GM04504 (cell line): ENCODE results near the gene SKAP1.

Experiments
- DNase-seq: peaks from one replicate; pipeline ENCODE4 v3.0.0-alpha.2; 2012; ENCODE audit warnings: low read depth

The SKAP1 gene

DNA sequence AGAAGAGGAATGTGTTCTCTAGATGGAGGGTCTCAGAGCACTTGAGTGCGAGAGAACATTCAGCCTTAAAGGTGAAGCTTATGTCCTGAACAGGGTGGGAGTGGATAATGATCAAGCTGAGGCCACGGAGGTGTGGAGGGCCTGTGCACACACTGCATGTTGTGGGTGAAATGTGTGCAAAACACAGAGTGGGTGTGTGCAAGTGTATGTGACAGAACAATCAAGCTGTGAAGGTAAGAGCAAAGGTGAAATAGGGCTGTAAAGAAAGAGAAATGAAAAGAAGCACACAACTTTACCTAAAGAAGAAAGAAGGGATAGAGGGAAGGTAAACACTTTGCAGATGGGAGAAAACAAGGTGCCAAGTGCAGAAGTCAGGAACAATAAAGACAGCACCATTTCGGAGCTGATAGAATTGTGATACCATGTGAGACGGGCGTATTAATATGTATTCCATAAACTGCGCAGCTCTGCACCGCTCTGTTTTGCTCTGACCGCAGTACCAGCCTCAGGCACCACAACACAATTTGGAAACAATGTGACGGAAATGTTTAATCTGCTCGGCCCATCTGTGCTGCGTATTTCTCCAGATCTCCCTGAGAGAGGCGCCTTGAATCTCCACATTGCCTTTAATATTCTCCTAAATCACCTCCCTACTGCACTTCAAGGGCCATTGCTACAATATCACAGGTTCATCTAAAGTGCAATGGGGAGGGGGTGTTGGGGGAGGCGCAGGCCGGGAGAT is 281.8 kb downstream of the SKAP1 start:
- no peak for DNase-seq

DNA sequence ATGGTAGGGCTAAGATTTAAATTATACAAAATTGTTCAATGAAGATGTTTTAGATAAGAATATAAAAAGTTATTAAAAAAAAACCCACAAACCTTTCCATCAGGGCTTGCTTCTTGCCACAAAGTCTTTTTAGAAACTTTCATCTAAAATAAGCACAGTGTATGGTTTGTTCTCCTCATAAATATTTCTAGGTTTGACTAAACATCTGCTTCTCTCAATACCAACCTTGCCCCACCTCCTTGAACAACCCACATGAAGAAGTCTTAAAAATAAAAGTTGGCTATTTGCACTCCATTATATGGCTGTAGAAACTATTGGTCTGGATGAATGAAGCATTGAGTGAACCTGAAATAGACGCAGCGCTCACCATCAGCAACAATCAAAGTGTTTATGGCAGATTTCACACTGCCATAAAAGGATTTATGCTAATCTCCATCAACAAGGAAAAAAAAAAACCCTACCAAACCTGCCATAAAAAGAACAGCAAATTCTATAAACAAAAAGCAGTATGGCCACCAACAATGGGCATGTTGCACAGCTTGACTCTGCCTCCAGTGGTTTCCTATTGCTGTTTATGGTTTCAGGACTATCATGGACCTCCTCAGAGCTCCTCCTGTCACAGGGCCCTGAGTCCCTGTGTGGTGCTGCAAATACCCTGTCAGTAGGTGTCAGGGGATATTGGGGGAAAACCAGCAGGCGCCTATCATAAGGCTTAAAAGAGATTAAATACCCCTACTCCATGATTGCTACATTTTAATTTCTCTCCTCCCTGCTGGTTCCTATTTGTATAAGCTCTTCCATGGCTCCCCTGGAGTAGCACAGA is 284.8 kb downstream of the SKAP1 start:
- DNase-seq = no peak

GRCh38 chr17:48144231-48144630 is 285.8 kb downstream of the SKAP1 start:
- no peak for DNase-seq

GRCh38 chr17:48143629-48144028 is 286.4 kb downstream of the SKAP1 start:
- no peak for DNase-seq

GRCh38 chr17:48139944-48140343 is 290.1 kb downstream of the SKAP1 start:
- DNase-seq = no peak

GRCh38 chr17:48137656-48138055 is 292.4 kb downstream of the SKAP1 start:
- no peak for DNase-seq

- DNase-seq = no peak
These were observed 295.0 kb downstream of the SKAP1 start for GRCh38 chr17:48134912-48135480.

DNA sequence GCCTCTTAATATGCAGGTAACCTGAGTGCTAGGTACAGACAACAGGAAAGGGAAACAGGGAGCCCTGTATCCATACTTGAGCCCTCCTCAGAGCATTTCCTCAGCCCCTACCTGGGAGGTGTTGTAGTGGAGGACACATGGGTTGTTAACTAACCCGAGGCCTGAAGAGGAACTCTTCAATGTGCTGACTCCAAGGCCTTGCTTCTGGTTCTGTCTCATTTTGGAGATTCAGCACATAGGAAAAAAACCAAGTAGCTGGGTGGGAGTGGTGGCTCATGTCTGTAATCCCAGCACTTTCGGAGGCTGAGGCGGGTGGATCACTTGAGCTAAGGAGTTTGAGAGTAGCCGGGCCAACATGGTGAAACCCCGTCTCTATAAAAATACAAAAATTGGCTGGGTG is 297.6 kb downstream of the SKAP1 start:
- DNase-seq = no peak

DNA sequence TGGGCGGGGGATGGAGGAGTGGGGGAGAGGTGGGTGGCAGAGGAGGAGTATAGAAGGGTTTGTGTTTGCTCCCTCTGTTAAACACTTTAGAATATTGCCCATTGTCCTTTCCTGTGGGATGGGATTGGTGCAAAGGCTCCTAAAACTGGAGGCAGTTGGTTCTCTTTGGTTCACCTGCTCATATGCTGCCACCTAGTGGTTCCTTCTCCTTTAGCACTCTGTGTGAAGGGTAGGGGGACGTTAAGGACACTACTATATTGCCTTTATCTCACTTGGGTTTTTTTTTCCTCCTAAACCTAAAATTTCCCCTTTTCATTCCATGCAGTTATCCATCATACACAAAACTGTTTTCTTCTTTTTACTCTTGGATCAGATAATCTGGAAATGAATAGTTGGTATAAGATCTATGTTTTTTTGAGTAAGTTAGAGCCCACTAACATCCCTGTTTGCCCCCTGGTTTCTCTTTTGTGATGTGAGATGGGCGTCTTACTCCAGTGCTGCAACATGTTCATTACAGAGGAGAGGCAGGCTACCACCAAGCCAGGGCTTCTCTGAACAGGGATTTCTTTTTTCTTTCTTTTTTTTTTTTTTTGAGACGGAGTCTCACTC is 298.7 kb downstream of the SKAP1 start:
- peak; percentile 41 for DNase-seq

- no peak for DNase-seq
These were observed 300.0 kb downstream of the SKAP1 start for GRCh38 chr17:48129981-48130380.

DNA sequence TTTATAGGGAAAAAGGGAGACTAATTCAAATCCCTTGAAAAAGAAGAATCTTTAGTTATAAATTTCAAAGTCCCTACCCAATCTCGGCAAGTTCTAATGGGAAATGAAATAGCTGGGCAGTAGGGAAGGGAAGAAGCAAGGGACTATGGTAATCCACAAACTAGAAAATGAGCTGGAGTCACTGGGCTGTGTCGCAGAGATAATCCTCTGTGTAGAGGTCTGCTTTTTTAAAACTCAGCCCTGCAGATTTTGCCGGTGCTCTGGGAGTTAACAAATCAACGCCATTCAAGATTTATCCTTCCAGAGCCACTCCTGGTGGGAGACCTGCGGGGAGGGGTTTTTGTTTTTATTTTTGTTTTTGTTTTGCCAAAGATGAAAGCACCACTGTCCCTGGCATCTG is 301.6 kb downstream of the SKAP1 start:
- DNase-seq = no peak

GRCh38 chr17:48127371-48128051 is 302.5 kb downstream of the SKAP1 start:
- no peak for DNase-seq

DNA sequence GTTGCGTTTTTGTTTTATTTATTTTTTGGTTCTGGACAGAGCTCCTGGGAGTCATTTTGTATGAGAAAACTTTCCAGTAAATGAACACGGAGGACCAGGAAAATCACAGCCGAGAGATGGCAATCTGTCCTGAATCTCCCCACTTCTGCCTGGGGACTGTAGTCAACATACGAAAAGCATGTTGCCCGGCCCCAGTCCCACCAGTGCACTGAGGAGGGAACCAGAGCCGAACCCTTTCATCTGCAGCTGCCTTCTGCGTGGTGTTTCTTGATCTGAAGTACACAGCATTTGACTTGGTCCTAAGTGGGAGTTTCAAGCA is 303.5 kb downstream of the SKAP1 start:
- no peak for DNase-seq

- DNase-seq = no peak
These were observed 304.0 kb downstream of the SKAP1 start for GRCh38 chr17:48125829-48126531.

DNA sequence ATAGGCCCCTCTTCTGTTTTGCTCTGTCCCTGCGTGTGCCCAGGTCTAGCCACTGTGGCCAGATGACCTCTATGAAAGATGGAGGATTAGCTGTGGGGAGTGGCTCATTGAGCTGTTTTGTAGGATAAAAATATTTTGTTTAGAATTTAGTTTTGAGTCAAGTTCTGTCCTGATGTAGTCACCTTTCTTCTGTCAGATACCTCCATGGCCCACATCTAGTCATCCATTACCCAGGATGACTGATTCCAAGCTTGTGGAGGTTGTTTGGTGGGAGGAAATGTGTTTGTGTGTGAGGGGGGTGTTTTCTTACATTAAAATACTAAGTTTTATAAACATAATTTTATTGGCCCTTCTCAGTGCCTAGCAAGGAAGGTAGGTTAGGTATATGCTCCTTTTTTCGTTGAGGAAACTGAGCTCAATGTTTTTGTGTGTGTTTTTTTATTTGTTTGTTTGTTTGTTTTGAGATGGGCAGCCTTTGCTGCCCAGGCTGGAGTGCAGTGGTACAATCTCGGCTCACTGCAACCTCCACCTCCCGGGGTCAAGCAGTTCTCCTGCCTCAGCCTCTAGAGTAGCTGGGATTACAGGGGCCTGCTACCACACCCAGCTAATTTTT is 306.1 kb downstream of the SKAP1 start:
- DNase-seq = no peak

DNA sequence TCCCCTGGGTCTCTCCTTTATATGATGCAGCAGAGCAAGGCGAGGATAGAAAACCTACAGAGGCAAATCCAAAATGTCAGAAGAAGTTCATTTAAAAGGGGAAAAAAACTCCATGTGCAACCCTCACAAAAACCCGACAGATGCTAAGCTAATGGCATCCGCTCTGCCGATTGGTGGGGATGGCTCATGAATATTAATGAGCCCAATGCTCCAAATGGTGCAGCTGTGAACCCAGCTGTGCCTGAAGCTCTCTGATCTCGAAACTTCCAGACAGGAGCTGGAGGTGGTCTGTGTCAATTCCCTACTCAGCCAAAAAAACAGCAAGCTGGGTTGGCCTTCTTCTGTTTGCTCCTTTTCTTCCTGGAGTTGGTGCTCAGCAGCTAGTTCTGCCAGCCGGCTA is 306.9 kb downstream of the SKAP1 start:
- DNase-seq = no peak

GRCh38 chr17:48122665-48123045 is 307.4 kb downstream of the SKAP1 start:
- DNase-seq = no peak

GRCh38 chr17:48121923-48122664 is 307.9 kb downstream of the SKAP1 start:
- no peak for DNase-seq

- DNase-seq = no peak
These were observed 316.8 kb downstream of the SKAP1 start for GRCh38 chr17:48113201-48113676.

GRCh38 chr17:48111937-48112241 is 318.1 kb downstream of the SKAP1 start:
- DNase-seq = no peak

DNA sequence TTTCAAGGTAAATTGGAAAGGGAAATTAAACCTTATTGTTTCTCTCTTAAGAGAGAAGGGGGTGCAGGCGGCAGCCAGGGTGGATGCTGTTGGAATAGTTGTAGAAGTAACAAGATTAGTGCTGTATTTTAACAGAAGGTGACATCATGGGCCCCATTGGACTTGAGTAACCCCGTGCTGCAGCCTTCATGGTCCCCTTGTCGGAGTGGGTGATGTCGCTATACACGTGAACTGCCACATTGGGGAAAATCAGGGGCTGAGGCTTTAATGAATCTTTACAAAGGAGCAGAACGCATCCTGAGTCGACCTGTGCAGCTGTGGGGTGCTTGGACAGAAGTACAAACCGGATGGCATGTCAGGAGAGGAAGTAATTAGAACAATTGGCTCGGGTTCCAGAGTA is 319.3 kb downstream of the SKAP1 start:
- no peak for DNase-seq
